ENCODE measurements around the gene ZNF438.

The ZNF438 gene

DNA sequence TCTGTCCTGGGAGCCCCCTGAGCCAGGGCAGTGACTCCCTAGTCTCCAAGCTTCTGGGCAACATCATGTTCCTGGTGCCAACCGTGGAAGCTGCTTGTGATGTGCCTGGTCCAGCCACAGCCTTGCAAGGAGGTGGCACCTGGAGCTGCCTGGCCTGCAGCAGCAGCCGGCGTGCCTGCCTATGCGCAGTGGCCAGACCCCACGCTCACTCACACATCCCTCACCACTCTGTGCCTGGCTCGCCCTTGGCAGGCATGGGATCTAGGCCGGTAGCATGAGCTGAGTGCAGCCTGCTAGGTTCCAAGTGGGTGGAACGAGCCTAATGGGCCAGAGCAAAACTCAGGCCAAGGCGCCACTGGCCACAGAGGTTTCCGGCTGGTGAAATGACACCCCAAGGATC, 184.0 kb downstream of the ZNF438 start:
- no peak for DNase-seq (ENCODE audit: low read depth in 2 of 2)

DNA sequence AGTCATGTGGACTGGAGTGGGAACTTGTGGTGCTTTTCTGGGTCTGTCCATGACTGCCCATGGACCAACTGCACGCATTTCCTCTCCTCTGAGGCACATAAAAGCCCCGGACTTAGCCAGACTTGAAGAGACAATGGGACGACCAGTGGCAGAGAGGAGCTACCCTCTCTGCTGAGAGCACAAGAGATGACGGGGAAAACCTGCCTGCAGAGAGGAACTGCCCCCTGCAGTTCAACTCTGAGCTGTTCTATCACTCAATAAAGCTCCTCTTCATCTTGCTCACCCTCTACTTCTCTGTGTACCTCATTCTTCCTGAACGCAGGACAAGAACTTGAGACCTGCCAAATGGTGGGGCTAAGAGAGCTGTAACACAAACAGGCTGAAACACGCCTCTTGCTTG, 184.5 kb downstream of the ZNF438 start:
- DNase-seq (ENCODE audit: low read depth in 2 of 2): no peak

DNA sequence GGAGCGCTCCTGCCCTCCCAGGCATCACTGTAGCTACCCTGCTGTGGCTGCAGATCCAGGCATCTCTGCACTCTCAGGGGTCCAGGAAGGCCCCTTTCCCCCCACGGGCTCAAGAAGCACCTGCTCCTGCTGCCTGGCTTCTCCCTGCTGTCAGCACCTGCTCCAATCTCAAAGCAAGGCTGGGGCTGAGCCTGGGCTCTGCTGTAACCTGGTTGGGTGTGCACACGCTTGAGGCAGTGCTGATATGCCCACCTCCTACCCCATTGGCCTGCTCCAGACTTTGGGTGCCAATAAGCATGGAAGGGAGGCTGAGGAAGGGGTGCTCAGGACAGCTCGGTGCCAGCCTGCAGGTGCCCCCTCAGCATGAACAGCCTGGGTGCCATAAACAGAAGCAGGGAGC, 185.0 kb downstream of the ZNF438 start:
- DNase-seq (ENCODE audit: low read depth in 2 of 2): no peak

DNA sequence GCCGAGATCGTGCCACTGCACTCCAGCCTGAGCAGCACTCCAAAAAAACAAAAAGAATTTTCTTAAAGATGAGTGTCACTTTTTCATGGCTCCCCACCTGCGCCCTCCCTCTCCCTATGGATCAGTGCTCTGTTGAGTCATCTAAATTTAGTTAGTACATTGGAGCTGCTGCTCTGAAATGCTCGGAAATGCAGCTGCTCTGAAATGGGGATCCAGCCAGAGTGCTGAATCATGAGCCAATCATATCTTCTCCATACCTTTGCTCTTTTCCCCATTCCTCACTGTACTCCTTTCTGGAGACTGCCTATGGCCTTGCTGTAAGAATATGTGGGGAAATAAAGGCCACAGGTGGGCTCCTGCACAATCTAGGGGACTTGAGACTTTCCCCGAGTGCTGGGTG, 188.8 kb downstream of the ZNF438 start:
- no peak for DNase-seq (ENCODE audit: low read depth in 2 of 2)

DNA sequence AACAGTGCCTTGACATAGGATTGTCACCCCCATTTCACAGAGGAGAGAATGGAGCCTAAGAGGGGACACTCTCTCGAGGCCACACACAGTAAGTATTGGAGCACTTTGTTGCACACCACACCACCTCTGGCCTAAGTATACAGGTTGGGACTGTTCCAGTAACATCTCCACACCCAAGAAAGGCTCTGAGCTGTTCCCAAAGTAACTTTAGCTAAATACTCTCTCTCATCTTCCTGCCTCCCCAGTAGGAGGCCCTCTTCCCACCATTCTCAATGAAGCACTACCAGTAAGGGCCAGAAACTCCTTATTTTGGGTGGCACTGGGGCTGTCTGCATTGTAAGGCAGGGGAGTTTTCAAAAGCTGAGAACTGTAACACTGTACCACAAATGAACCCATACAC, 189.5 kb downstream of the ZNF438 start:
- no peak for DNase-seq (ENCODE audit: low read depth in 2 of 2)

DNA sequence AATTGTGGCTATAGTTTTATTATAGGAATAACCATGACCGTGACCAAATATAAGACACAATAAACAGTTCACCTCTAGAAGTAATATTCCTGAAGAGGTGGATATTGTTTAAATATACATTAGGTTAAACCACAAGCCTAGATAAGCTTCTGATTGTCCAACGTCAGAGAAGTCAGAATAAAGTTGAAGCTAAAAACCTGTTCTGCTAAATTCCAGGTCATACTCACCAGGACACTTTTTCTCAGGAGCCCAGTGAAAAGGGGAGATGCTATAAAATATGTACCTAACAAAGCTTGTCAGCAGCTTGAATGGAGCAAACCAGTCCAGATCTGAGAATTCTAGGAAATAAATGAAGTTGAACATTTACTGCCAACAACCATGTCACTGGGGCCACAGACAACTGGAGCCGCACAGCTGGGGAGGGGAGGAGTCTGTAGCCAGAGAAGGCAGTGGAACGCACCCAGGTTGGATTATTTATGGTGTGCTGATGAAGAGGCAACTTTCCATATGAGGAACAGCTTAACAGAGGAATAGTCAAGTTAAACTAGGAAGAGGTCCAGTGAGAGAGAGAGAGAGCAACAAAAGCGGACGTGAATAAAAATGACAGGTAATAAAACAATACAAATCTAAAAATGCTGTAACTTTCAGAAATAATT, 191.1 kb downstream of the ZNF438 start:
- no peak for DNase-seq (ENCODE audit: low read depth in 2 of 2)

DNA sequence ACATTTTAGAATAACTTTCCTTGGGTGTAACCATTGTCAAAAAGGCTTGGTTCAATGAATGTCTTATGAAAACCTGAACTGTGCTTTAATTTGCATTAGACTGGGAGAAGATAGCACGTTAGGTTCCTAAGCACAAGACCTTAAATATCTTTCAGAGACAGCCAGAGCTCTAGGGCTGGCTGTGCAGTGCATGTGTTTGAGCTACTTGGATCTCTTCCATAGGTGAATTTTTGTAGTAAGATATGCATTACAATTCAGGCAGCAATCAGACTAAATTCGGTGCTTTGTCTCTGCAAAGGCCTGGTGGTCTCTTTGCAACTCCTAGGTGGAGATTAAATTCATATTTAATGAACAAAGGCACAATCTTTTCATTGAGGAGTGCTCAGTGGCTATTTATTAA, 192.0 kb downstream of the ZNF438 start:
- DNase-seq (ENCODE audit: low read depth in 2 of 2): no peak

DNA sequence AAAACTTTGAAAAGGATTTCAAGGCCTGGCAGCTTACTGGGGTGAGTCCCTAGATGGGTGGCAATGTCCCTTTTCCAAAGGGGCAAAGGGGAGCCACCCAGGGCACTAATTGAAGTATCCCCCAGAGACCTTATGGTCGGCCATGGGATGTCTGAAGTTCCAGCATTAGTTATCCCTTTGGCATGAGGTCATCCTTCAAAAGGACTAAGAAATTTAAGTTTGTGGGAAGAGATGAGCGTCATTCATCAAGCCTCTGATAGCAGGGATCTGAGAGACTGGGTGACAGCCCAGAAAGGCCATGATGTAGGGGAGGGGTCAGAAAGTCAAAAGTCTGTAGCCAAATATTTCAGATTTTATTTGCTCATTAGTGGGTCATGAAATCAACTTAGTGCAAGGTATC, 195.3 kb downstream of the ZNF438 start:
- DNase-seq (ENCODE audit: low read depth in 2 of 2): no peak

DNA sequence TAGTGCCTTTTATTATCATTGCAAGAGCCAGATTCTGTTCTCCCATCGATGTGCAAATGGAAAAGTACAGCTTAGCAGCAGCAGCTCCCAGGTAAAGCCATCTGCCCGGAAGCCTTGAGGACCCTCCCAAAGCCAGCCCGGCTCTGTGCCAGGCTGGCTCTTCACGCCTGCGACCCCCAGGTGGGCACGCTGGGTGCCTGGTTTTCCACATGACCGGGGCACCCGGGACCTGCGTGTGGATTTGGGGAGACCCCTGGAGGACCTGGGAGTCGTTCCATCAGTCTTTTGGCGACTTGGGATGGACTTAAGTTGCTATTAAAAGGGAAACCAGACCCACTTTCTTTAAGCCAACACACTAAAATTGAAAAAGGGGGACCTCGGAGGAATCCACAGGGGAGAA, 196.5 kb downstream of the ZNF438 start:
- no peak for DNase-seq (ENCODE audit: low read depth in 2 of 2)

DNA sequence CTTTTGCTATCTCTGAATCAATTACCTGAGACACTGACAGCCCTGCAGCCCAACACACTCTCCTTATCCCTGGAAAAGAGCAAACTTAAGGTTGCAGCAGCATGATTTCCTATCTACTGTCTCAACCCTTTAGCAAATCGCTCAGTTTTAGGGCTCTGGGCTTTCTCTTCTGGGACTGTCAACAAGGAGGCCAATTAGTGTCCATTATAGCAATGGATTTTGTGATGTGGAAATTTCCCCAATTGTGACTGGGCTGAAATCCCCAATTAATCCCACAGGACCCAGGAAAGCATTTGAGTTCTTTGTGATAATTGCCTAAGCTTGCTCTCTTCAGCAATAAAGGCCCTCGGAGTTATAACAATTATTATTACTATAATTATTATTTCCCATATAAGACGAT, 197.0 kb downstream of the ZNF438 start:
- DNase-seq (ENCODE audit: low read depth in 2 of 2): no peak

DNA sequence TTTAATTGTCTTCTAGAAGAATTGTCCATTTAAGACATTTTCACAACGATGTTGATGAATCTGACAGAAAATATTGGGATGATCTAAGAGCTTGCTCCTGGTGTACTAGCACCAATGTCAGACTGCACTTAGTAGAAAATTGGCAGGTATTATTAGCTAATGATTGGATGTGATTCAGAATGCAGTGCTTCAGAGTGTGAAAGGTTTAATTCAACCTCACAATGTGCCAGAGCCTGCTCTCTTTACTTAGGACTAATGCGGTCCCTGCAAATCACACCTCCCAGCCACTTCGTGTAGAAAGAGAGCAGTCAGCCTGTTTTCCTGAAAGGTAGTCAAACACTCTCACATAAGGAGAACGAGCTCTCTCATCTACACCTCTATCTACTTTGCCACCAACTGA, 197.5 kb downstream of the ZNF438 start:
- no peak for DNase-seq (ENCODE audit: low read depth in 2 of 2)

DNA sequence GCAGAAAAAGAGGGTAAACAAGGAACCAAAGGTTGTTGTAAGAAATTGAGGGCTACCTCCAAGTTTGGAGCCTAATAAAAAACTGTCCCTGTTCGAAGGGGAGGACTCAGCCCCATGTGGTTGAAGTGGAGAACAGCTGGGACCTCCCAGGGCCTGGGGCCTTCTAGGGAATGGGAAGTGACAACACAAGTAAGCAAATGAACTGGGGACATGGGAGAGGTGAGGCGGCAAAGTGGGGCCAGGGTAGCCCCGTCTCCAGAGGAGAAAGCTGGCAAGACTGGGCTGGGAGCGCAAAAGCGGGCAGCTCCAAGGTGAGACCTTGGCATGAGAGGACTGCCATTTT, 198.1 kb downstream of the ZNF438 start:
- DNase-seq (ENCODE audit: low read depth in 2 of 2): no peak

DNA sequence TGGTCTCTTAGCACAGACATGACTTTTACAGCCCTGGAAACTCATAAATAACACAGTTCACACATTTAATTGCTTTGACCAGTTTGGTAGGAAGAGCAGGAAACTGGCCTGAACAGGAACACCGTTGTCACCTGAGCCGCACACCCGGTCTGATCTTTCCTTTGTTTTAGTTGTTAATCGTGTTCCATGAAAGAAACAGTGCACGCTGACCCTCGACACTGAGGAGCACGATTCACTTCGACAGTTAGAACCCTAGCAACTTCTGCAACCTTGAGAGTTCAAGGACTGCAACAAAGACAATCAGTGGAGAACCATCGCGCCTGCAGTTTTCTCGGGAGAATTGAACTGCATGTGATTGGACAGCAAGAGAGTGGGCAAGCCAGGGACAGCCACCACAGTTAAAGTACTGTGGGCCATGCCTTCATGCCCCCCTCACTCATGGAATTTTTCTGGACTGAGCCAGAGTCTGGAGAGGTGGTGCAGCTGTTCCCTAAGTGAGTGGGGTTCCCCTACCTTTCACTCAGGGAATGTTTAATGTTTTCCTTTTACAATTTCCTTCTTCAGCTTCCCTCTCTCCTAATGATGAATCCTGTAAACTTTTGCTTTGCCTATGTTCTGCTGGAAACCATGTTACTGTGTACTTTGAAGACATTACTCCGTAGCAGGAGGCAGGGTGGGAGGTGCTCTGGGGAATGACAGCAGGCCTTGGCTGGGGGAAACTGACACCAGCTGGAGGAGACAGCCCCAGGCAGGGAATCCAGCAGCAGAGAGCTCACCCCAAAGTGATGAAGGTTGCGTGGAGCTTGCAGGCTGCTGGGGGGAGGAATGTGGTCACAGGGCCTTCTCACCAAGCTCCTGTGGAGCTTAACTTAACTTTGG, 198.7 kb downstream of the ZNF438 start:
- no peak for DNase-seq (ENCODE audit: low read depth in 2 of 2)

DNA sequence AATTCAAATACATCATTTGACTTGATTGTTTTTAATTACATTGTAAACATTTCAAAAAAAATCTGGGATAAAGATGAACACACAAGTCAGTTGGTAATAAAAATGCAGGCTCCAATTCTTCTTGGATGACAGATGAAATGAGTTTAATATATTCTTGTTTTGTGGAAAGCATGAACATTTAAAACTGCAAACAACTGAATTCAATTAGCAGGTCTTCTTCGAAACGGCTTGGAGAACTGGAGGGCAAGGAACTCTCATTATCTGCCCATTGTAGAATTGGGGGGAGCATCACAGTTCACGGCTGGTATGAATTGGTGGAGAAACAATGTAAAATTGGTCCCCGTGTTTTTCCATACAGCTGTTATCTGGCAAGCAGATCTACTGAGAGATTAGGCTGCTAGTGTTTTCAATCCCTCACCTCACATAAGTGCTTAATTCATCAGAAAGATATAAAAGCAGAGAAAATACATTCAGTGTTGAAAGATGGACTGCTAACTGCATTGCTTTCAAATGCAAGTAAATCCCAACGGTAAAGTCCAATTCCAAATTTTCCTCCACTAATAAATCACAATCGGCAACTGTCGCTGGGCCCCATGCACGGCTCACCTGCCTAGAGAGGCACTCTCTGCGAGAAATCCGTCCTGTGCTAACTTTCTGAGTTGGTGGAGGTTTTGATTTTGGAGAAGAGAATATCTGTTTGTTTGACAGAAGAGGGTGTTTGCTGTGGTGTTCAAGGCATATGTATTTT, 199.5 kb downstream of the ZNF438 start:
- no peak for DNase-seq (ENCODE audit: low read depth in 2 of 2)

DNA sequence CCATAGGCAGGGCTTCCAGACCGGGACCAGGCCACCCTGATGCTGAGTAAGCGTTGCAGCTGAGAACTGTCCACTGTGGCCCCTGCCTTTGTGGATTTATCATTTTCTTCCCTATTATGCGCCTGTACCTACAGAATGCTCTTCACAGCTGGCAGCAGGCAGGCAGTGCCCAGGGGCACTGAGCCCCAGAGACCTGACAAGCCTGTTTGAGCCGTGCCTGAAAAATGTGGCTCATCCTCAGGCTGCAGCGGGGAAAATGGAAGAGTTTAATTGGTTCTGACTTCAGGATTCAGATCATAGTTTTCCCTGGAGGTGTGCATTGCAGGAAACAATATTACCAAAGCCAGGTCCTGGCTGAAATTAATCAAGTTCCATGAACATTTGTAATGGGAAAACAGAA, 200.2 kb downstream of the ZNF438 start:
- no peak for DNase-seq (ENCODE audit: low read depth in 2 of 2)

DNA sequence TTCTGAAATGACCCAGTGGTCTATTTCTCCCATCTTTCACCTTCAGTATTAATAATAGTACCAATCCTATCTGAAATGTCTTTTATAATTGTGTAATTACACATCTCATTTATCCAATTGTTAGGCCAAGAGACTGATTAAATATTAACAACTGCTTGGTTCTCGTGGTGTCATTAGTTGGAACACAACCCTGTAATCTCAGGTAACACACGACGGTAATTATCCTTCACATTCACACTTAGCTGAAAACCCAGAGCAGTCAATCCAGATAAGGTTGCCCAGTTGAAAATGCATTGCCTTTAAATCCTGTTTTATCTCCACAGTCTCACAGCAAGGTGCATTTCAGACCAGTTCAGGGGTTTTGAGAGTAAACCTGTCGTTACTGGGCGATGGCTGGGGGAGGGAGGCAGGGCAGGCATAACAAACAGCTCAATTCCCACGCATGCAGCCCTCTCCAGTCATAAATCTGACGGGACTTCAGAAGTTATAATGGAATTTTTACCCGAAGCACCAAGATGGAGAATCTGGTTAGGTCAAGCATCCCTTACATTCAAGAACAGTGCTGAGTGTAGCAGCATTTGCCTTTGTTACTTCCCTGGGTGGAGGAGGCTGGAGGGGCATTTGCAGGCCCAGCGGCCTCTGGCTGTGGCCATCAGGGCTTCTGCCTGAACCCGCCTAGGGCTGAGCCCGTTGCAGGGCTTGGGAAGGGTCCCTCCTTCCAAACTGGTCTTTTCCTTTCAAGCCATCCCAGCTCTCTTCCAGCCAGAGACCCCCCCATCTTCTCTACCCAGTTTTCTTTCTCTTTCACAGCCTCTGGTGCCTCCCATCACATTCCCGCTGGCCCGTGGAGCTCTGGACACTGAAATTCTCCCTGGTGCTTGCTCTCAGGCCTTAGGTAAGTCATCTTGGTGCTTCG, 201.1 kb downstream of the ZNF438 start:
- DNase-seq (ENCODE audit: low read depth in 2 of 2): no peak

DNA sequence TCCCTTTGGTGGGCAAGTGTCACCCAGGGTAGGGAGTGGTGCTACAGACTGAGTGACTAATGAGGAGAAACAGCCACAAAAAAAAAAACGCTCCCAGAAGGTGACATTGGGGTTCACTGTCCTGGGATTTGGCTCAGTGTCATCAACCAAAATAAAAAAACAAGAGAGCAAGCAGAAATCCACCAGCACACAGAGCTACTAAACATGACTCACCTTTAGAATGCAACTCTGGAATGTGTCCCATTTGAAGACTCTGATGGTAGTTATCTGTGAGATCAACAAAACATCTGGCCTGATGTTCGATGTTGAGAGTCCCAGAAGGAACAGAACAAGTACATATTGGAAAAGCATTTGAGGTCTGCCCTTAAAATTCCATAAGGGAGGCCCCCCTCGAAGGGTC, 201.8 kb downstream of the ZNF438 start:
- DNase-seq (ENCODE audit: low read depth in 2 of 2): no peak

DNA sequence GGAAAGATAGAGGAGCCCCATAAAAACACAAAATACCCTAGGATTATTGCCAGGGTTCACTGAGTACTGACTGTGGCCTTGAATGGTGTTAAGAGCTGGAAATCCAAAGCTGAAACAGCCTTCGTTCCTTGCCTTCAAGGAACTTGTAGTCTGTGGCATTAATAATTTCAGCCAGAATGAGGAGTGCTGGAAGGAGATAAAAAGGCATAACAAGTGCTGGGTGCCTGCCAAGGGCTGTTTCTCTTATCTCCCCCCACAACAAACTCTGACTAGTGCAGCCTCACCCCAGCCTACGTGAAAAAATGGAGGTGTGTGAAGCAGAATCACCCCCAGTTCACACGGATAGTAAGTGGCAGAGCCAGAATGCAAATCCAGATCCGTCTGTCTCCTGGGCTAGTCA, 203.0 kb downstream of the ZNF438 start:
- no peak for DNase-seq (ENCODE audit: low read depth in 2 of 2)

DNA sequence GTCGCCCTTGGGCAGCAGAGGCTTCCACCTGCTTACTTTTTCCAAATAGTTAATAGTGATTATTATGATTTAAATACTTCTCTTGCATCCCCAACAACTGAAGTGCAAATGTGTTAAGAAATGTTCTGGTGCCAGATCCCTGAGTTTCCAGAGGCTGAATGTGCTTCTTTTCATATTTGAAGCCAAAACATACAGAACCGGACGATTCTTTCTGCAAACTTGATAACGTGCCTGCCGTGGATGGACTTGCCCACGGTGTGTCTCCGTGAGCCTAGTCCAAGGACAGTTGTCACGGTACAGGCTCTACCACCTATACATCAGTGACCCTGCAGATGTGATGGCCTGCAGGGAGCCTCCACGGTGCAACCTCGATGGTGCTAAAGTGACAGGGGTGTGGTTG, 203.5 kb downstream of the ZNF438 start:
- DNase-seq (ENCODE audit: low read depth in 2 of 2): no peak

DNA sequence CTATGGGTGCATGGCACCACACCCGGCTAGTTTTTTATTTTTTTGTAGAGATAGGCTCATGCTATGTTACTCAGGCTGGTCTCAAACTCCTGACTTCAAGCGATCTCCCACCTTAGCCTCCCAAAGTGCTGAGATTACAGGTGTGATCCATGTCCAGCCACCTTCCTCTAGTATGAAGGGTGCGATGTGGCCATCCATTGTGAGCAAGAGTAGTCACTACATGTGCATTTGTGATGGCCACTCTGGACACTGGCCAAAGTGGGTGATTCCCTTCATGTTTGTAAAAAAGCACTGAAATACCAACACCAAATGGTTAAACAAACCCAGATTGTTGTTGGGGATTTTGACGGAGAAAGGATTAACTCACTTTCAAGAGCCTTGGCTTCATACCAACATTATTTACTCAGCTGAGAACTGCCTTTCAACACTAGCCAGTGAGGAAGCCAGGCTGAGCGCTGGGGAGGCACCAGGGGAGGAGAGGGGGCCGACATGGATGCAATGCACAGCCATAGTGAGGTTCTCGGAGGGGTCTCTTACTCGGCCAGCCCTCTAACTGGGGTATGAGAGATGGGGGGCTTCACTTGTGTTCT, 204.0 kb downstream of the ZNF438 start:
- DNase-seq (ENCODE audit: low read depth in 2 of 2): no peak

DNA sequence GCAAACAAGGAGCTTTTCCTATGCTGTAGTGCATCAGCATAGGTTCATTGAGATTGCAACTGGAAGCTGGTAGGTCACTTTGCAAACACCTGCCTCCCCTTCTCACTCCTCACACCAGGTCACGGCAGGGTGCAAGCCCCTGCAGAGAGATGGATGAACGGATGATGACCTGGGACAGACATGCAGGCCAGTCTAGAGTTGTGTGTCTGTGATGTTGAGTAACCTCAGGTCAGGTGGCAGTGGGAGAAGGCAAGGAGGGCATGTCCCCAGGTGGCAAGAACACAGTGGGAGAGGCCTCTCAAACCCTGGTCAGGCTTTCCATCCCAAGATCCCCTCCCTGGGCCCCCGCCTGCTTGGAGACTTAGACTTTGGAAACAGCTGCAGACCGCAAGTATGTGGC, 205.0 kb downstream of the ZNF438 start:
- no peak for DNase-seq (ENCODE audit: low read depth in 2 of 2)

All from stimulated activated CD4-positive, alpha-beta T cell treated with anti-CD3 and anti-CD28 coated beads, Interleukin-1b, Interleukin-23, amount 100 ng/mL, for 1 hour (primary cell).